Measurements from ENCODE around the gene TMEM86A.

DNA sequence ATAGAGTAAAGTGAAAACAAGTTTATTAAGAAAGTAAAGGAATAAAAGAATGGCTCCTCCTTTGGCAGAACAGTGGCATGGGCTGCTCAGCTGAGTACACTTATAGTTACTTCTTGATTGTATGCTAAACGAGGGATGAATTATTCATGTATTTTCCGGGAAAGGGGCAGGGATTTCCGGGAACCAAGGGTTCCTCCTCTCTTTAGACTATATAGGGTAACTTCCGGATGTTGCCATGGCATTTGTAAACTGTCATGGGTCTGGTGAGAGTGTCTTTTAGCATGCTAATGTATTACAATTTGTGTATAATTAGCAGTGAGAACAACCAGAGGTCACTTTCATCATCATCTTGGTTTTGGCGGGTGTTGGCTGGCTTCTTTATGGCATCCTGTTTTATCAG is 40.9 kb upstream of the TMEM86A start:
- TF ChIP-seq CTCF (IDR thresholded peaks at IDR 0.05) = no peak
- TF ChIP-seq POLR2A (IDR thresholded peaks at IDR 0.05) = no peak
- no peak for TF ChIP-seq EP300 (IDR thresholded peaks at IDR 0.05)
